Stimulated activated CD4-positive, alpha-beta T cell treated with anti-CD3 and anti-CD28 coated beads, Interleukin-4, amount 100 ng/mL, for 1 hour (primary cell): Measurements from ENCODE around the gene GDA.
"Not testable (repeated sequence)": the region's sequence is repeated elsewhere in the genome, so short reads cannot be mapped to it uniquely, and the experiment has no call there.

Experiments
- DNase-seq: peaks from one replicate; pipeline ENCODE4 v3.0.0-alpha.2; 2020

GDA gene

GRCh38 chr9:72290311-72290710, 141.1 kb downstream of the GDA start:
- DNase-seq: no peak

- DNase-seq: not testable (repeated sequence)
Observed at GRCh38 chr9:72291576-72291975, 142.3 kb downstream of the GDA start.

GRCh38 chr9:72292256-72292682, 143.0 kb downstream of the GDA start:
- DNase-seq: no peak

GRCh38 chr9:72292874-72293607, 143.8 kb downstream of the GDA start:
- no peak for DNase-seq

DNA sequence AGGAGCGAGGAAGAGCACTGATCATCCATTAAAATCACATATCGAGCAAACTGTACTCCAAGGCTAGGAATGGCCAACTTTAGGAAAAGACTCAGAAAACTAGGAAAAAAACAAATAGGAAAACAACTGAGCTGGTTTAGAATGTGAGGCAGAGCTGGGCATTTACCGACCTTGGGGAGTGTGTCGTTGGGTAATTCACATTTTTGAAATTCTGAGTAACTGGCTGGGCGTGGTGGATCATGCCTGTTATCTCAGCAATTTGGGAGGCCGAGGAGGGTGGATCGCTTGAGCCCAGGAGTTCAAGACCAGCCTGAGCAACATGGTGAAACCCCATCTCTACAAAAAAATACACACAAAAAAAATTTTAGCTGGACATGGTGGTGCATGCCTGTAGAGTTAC, 145.7 kb downstream of the GDA start:
- no peak for DNase-seq

GRCh38 chr9:72297516-72297915, 148.3 kb downstream of the GDA start:
- DNase-seq: no peak

DNA sequence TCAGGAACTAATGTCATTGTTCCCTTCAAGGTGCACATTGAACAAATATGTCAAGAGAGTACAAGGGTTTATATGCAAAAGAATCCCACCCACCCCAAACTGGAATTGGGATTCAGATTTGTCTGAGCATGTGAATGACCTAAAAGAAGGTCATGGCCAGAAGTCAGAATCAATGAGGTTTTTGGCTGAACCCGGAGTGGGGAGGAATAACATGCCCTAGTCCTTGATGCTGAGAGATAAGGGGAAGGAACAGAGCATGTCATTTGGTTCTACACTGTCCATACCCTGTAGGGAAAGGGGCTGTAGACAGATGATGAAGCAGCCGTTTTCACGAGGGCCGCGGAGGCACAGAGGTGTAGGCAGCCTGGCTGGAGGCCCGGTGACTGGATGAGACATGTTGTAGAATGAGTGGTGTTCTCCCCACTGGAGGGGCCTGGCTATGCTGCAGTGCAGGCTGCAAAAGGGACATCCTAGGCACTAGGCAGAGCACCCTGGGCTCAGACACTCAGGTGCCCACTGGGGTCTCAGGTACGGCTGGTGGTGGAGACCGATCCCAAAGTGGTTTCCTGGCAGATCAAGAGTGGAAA, 149.9 kb downstream of the GDA start:
- no peak for DNase-seq

DNA sequence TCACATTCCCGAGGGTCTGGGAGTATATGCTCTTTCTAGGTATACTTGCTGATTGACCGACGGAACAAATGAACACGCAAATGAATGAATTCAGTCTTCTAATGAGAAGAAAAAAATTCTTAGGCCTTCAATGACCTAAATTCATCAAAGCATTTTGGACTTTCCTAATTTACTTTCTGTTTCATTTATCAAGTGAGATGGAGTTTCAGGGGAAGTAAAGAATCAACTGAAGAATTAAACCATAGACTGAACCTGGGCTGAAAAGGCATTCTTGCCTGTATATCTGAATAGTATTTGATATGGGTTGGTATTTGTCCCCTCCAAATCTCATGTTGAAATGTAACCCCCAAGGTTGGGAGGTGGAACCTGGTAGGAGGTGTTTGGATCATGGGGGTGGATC, 151.6 kb downstream of the GDA start:
- no peak for DNase-seq
